Measurements from ENCODE around the gene HOOK1.
"Not testable (repeated sequence)": the region's sequence is repeated elsewhere in the genome, so short reads cannot be mapped to it uniquely, and the experiment has no call there.

HOOK1 gene

GRCh38 chr1:59897165-59897564 lies 82.4 kb downstream of the HOOK1 start:
- DNase-seq = no peak

GRCh38 chr1:59898927-59899326 lies 84.2 kb downstream of the HOOK1 start:
- DNase-seq = no peak

GRCh38 chr1:59900640-59901039 lies 85.9 kb downstream of the HOOK1 start:
- no peak for DNase-seq

- DNase-seq = no peak
These were observed 87.1 kb downstream of the HOOK1 start for GRCh38 chr1:59901770-59902388.

- no peak for DNase-seq
These were observed 88.5 kb downstream of the HOOK1 start for GRCh38 chr1:59903141-59903754.

GRCh38 chr1:59906931-59907330 lies 92.2 kb downstream of the HOOK1 start:
- DNase-seq = no peak

- no peak for DNase-seq
These were observed 93.3 kb downstream of the HOOK1 start for GRCh38 chr1:59908084-59908483.

GRCh38 chr1:59908682-59909081 lies 93.9 kb downstream of the HOOK1 start:
- DNase-seq = no peak

- not testable (repeated sequence) for DNase-seq
These were observed 100.1 kb downstream of the HOOK1 start for GRCh38 chr1:59914791-59915286.

- no peak for DNase-seq
These were observed 100.8 kb downstream of the HOOK1 start for GRCh38 chr1:59915516-59915915.

- DNase-seq = no peak
These were observed 102.5 kb downstream of the HOOK1 start for GRCh38 chr1:59917026-59917784.

- no peak for DNase-seq
These were observed 103.0 kb downstream of the HOOK1 start for GRCh38 chr1:59917785-59918180.

GRCh38 chr1:59919746-59920145 lies 105.0 kb downstream of the HOOK1 start:
- DNase-seq = no peak

GRCh38 chr1:59921258-59921899 lies 106.6 kb downstream of the HOOK1 start:
- not testable (repeated sequence) for DNase-seq

- DNase-seq = no peak
These were observed 109.9 kb downstream of the HOOK1 start for GRCh38 chr1:59924653-59925052.
